ENCODE measurements around the gene PEX14. TPM values are rescaled to one million over a fixed set of nuclear protein-coding genes. Genes with fewer than 3 reads are reported as not detected.

Gene PEX14
- polyA plus RNA-seq, 2 donors: 15.4 to 15.7 TPM

DNA sequence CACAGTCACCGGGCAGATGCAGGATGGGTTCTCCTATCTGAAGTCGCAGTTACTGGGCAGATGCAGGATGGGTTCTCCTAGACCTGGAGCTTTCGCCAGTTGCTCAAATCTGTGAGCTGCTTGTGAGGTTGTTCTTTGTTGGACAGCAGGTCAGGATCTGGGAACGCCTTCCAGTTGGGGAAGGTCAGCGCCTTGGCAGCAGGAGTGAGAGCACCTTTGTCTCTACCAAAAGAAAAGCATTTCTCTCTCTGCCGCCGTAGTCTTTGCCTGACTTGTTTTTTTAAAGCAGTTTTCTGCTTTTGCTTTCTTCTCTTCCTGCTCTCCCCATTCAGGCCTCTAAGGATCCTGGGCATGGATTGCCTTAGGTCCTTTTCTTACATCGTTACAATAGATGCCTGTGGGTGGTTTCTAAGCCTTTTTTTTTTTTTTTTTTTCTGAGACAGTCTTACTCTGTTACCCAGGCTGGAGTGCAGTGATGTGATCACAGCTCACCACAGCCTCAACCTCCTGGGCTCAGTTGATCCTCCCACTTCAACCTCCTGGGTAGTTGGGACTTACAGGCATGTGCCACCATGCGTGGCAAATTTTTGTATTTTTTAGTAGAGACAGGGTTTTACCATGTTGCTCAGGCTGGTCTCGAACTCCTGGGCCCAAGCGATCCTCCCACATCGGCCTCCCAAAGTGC is 15.7 kb downstream of the PEX14 start:
- Histone ChIP-seq H3K4me3 (ENCODE audit: low read depth in 1 of 2, low read length in 2 of 2) (no peak overlapping the region), H3K36me3 (ENCODE audit: control insufficient read depth in 2 of 2, insufficient read depth in 2 of 2, low read length in 1 of 2) (no peaks in the 10 kb centered on the region), H3K9me3 (ENCODE audit: control insufficient read depth in 2 of 2, insufficient read depth in 1 of 2, low read depth in 1 of 2, low read length in 1 of 2) (no peaks in the 10 kb centered on the region), H3K27me3 (ENCODE audit: control insufficient read depth in 1 of 2, insufficient read depth in 2 of 2, low read length in 2 of 2) (no peaks in the 10 kb centered on the region), H3K4me1 (ENCODE audit: control insufficient read depth in 2 of 2, insufficient read depth in 2 of 2, low read length in 1 of 2) (peaks cover 0 to 3% of the 10 kb centered on the region in 2 donors), H3K27ac (ENCODE audit: low read depth in 2 of 2, low read length in 1 of 2) (no peak overlapping the region)
- 78 to 83% methylated on average over 12 of the region's 12 CpGs for WGBS, 2 donors

DNA sequence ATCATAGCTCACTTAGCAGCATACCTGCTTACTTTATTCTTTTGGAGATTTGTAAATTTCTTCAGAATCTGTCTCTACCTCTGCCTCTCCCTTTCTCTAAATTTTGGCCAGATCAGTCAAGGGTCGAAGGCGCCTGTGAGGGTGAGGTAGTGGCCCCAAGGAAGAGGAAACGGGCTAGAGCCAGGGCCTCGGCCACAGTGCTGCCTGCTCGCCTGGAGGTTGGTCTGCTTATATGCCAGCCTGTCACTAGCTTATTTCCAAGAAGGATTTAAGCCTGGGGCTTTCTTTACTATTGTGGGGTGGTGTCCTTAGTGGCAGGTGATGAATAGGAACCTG is 19.6 kb downstream of the PEX14 start:
- Histone ChIP-seq H3K4me1 (ENCODE audit: control insufficient read depth in 2 of 2, insufficient read depth in 2 of 2, low read length in 1 of 2) (peaks cover 3 to 5% of the 10 kb centered on the region in 2 donors), H3K9me3 (ENCODE audit: control insufficient read depth in 2 of 2, insufficient read depth in 1 of 2, low read depth in 1 of 2, low read length in 1 of 2) (no peaks in the 10 kb centered on the region), H3K27ac (ENCODE audit: low read depth in 2 of 2, low read length in 1 of 2) (peak overlapping the region in 1 of 2 donors; percentile 42), H3K4me3 (ENCODE audit: low read depth in 1 of 2, low read length in 2 of 2) (no peak overlapping the region), H3K36me3 (ENCODE audit: control insufficient read depth in 2 of 2, insufficient read depth in 2 of 2, low read length in 1 of 2) (peaks cover 0 to 3% of the 10 kb centered on the region in 2 donors), H3K27me3 (ENCODE audit: control insufficient read depth in 1 of 2, insufficient read depth in 2 of 2, low read length in 2 of 2) (no peaks in the 10 kb centered on the region)
- WGBS, 2 donors: 66 to 73% methylated on average over 5 of the region's 5 CpGs

DNA sequence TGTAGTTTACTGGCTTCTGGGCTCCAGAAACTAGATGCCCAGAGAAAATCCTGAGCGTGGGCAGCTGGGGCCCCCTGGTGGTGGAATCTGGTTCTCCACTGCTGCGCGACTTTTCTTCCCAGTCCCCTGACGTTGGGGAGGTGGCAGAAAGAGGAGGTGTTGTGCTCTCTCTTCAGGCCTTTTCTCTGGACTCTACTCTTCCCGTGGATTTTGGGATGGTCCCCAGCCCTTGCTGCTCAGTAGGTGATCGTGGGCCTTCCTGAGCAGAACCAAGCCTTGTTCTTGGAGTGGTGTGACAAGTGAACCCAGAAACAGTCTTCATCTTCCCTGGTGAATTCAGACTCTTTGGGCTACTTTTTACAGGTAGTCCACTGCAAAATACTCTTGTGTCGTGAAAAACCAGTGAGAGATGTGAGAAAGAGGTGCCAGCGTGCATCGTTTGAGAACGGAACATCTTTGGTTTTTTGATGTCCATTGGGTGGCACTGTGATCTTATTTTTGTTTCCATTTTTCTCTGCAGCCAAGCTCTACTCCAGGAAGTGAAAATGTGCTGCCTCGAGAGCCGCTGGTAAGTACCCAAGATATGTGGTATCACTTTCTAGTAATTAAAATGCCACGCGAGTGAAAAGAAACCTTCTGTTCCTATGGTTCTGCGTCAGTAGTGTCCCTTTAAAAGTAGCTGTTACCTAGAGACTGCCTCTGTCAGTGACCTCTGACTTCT is 20.2 kb downstream of the PEX14 start:
- peak overlapping the region in 1 of 2 donors; percentile 20 for H3K4me3 ChIP-seq (ENCODE audit: low read depth in 1 of 2, low read length in 2 of 2)
- 2 to 3% methylated on average over 15 of the region's 15 CpGs for WGBS, 2 donors

DNA sequence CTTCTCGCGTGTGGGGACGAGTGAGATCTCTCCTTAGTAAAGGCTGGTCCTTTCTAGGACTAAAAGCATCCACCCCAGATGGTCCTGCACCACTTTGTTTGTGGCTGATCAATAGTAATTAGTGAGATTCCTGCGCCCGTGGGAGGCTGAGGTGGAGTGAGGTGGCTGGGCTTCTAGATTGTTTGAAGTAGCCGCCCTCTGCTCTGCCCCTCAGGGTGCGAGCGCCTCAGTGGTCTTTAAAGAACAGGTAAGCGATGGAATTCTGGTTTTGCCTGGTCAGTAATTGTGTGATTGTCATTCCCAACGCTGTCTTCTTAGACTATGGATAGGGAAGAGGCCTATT is 20.7 kb downstream of the PEX14 start:
- H3K4me1 ChIP-seq (ENCODE audit: control insufficient read depth in 2 of 2, insufficient read depth in 2 of 2, low read length in 1 of 2): peaks cover 3 to 5% of the 10 kb centered on the region in 2 donors
- no peak overlapping the region for H3K4me3 ChIP-seq (ENCODE audit: low read depth in 1 of 2, low read length in 2 of 2)
- peak overlapping the region; percentile 94 to 96 for H3K27ac ChIP-seq (ENCODE audit: low read depth in 2 of 2, low read length in 1 of 2)
- H3K9me3 ChIP-seq (ENCODE audit: control insufficient read depth in 2 of 2, insufficient read depth in 1 of 2, low read depth in 1 of 2, low read length in 1 of 2): no peaks in the 10 kb centered on the region
- H3K27me3 ChIP-seq (ENCODE audit: control insufficient read depth in 1 of 2, insufficient read depth in 2 of 2, low read length in 2 of 2): no peaks in the 10 kb centered on the region
- 45 to 53% methylated on average over 10 of the region's 10 CpGs for WGBS, 2 donors
- H3K36me3 ChIP-seq (ENCODE audit: control insufficient read depth in 2 of 2, insufficient read depth in 2 of 2, low read length in 1 of 2): peaks cover 0 to 3% of the 10 kb centered on the region in 2 donors

More for the DNA sequence above, 20.2 kb downstream of the PEX14 start:
- Histone ChIP-seq H3K36me3 (ENCODE audit: control insufficient read depth in 2 of 2, insufficient read depth in 2 of 2, low read length in 1 of 2) (peaks cover 0 to 3% of the 10 kb centered on the region in 2 donors), H3K27me3 (ENCODE audit: control insufficient read depth in 1 of 2, insufficient read depth in 2 of 2, low read length in 2 of 2) (no peaks in the 10 kb centered on the region), H3K9me3 (ENCODE audit: control insufficient read depth in 2 of 2, insufficient read depth in 1 of 2, low read depth in 1 of 2, low read length in 1 of 2) (no peaks in the 10 kb centered on the region), H3K27ac (ENCODE audit: low read depth in 2 of 2, low read length in 1 of 2) (peak overlapping the region; percentile 94 to 96), H3K4me1 (ENCODE audit: control insufficient read depth in 2 of 2, insufficient read depth in 2 of 2, low read length in 1 of 2) (peaks cover 3 to 5% of the 10 kb centered on the region in 2 donors)

DNA sequence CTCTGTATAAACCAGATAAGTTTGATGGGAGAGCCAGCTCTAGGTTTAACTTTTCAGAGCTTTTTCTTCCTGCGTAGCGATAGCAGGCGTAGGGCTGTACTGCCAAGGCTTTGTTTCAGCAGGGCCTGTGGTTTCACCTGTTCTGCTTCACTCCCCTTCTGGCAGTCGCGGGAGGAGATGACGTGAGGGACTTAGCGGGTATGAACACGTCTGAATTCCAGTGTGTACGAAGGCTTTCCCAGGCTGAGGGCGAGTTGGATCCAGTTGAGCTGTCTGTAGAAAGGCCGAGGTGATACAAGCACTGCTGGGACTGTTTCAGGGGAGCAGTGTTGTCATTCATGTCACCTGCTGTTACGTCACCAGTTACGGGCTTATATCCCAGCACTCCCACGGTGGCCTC is 21.2 kb downstream of the PEX14 start:
- peaks cover 0 to 3% of the 10 kb centered on the region in 2 donors for H3K36me3 ChIP-seq (ENCODE audit: control insufficient read depth in 2 of 2, insufficient read depth in 2 of 2, low read length in 1 of 2)
- H3K27ac ChIP-seq (ENCODE audit: low read depth in 2 of 2, low read length in 1 of 2): peak overlapping the region; percentile 96 to 97

DNA sequence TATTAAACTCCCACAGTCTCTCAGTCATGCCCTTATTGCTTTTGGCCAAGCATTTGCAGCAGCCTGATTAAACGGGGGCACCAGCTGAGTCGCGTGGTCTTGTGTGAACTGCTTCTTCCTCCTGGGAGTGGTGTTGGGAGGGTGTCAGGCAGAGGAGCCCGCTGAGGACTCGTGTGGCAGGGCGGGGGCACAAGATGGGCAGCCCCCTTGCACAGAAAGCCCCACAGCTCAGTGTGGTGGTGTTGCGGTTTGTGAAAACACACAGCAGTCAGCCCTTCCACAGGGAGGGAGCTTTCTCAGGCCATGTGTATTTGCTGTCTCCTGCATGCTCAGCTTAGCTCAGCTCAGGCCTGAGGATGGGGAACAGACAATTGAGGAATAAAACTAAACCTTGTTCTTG is 22.4 kb downstream of the PEX14 start:
- Histone ChIP-seq H3K4me3 (ENCODE audit: low read depth in 1 of 2, low read length in 2 of 2) (no peak overlapping the region), H3K36me3 (ENCODE audit: control insufficient read depth in 2 of 2, insufficient read depth in 2 of 2, low read length in 1 of 2) (peaks cover 0 to 3% of the 10 kb centered on the region in 2 donors), H3K9me3 (ENCODE audit: control insufficient read depth in 2 of 2, insufficient read depth in 1 of 2, low read depth in 1 of 2, low read length in 1 of 2) (no peaks in the 10 kb centered on the region), H3K27me3 (ENCODE audit: control insufficient read depth in 1 of 2, insufficient read depth in 2 of 2, low read length in 2 of 2) (no peaks in the 10 kb centered on the region), H3K4me1 (ENCODE audit: control insufficient read depth in 2 of 2, insufficient read depth in 2 of 2, low read length in 1 of 2) (peaks cover 3 to 5% of the 10 kb centered on the region in 2 donors), H3K27ac (ENCODE audit: low read depth in 2 of 2, low read length in 1 of 2) (no peak overlapping the region)
- WGBS, 2 donors: 80 to 83% methylated on average over 7 of the region's 7 CpGs

More for the DNA sequence above, 21.2 kb downstream of the PEX14 start:
- Histone ChIP-seq H3K4me1 (ENCODE audit: control insufficient read depth in 2 of 2, insufficient read depth in 2 of 2, low read length in 1 of 2) (peaks cover 3 to 5% of the 10 kb centered on the region in 2 donors), H3K27me3 (ENCODE audit: control insufficient read depth in 1 of 2, insufficient read depth in 2 of 2, low read length in 2 of 2) (no peaks in the 10 kb centered on the region), H3K4me3 (ENCODE audit: low read depth in 1 of 2, low read length in 2 of 2) (no peak overlapping the region), H3K9me3 (ENCODE audit: control insufficient read depth in 2 of 2, insufficient read depth in 1 of 2, low read depth in 1 of 2, low read length in 1 of 2) (no peaks in the 10 kb centered on the region)
- WGBS, 2 donors: 52 to 70% methylated on average over 14 of the region's 14 CpGs

DNA sequence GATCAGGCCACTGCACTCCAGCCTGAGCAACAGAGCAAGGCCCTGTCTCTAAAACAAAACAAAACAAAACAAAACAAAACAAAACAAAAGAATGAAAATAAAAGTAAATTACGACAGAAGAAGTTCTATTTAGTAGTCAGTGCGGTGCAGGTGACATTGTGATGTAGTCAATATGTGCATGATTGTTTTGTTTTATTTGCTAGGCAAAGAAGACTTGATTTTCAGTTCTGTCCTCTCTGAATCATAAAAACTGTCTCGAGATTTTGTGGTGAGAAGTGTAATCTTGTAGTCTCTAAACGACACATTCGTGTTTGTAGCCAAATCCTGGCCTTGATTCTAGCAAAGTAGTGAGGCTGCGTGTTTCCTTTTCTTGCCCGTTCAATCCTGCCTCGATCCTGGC is 23.5 kb downstream of the PEX14 start:
- H3K27me3 ChIP-seq (ENCODE audit: control insufficient read depth in 1 of 2, insufficient read depth in 2 of 2, low read length in 2 of 2): no peaks in the 10 kb centered on the region
- peaks cover 0 to 3% of the 10 kb centered on the region in 2 donors for H3K36me3 ChIP-seq (ENCODE audit: control insufficient read depth in 2 of 2, insufficient read depth in 2 of 2, low read length in 1 of 2)
- no peak overlapping the region for H3K4me3 ChIP-seq (ENCODE audit: low read depth in 1 of 2, low read length in 2 of 2)
- peaks cover 3 to 5% of the 10 kb centered on the region in 2 donors for H3K4me1 ChIP-seq (ENCODE audit: control insufficient read depth in 2 of 2, insufficient read depth in 2 of 2, low read length in 1 of 2)
- no peaks in the 10 kb centered on the region for H3K9me3 ChIP-seq (ENCODE audit: control insufficient read depth in 2 of 2, insufficient read depth in 1 of 2, low read depth in 1 of 2, low read length in 1 of 2)
- H3K27ac ChIP-seq (ENCODE audit: low read depth in 2 of 2, low read length in 1 of 2): no peak overlapping the region
- WGBS, 2 donors: 74 to 80% methylated on average over 8 of the region's 8 CpGs

DNA sequence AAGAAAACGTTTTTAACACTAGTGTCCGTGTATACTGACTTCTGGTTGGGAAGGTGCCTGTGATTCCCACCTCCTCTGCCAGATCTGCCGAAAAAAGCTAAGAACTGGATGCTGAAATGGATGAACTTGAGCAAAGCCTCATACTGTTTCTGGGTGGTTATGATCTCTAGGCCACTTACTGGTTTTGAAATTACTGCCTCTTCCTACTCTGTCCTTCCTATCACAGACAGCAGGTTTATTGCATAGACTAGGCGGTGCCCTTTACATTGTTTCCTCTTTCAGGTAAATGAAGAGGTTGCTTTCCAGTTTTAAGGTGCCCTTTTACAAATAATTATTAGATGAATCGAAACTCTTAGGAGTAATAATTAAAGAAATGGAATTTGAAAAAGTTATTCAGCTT is 27.5 kb downstream of the PEX14 start:
- H3K9me3 ChIP-seq (ENCODE audit: control insufficient read depth in 2 of 2, insufficient read depth in 1 of 2, low read depth in 1 of 2, low read length in 1 of 2): no peaks in the 10 kb centered on the region
- H3K4me1 ChIP-seq (ENCODE audit: control insufficient read depth in 2 of 2, insufficient read depth in 2 of 2, low read length in 1 of 2): no peaks in the 10 kb centered on the region
- H3K36me3 ChIP-seq (ENCODE audit: control insufficient read depth in 2 of 2, insufficient read depth in 2 of 2, low read length in 1 of 2): peaks cover 0 to 3% of the 10 kb centered on the region in 2 donors
- 80 to 82% methylated on average over 5 of the region's 5 CpGs for WGBS, 2 donors
- H3K27ac ChIP-seq (ENCODE audit: low read depth in 2 of 2, low read length in 1 of 2): no peak overlapping the region
- no peaks in the 10 kb centered on the region for H3K27me3 ChIP-seq (ENCODE audit: control insufficient read depth in 1 of 2, insufficient read depth in 2 of 2, low read length in 2 of 2)
- H3K4me3 ChIP-seq (ENCODE audit: low read depth in 1 of 2, low read length in 2 of 2): no peak overlapping the region

DNA sequence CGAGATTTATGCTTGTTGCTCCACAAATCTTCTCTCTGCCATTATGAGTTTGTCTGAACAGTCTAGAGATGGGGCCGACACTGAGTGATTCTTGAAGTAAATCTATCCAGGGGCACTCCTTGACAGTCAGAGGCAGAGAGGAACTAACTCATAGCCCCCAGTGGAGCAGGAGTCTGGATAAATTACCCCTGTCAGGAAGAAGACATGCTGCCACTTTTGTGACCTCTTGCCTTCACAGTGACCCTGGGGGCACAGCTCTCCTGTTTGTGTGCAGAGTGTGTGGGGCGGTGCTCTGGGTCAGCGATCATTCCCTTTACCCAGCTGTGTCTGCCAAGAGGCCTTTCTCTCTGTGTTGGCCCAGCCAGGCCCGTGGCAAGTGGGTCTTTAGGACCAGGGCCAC is 29.5 kb downstream of the PEX14 start:
- Histone ChIP-seq H3K9me3 (ENCODE audit: control insufficient read depth in 2 of 2, insufficient read depth in 1 of 2, low read depth in 1 of 2, low read length in 1 of 2) (no peaks in the 10 kb centered on the region), H3K27me3 (ENCODE audit: control insufficient read depth in 1 of 2, insufficient read depth in 2 of 2, low read length in 2 of 2) (no peaks in the 10 kb centered on the region), H3K4me3 (ENCODE audit: low read depth in 1 of 2, low read length in 2 of 2) (no peak overlapping the region), H3K4me1 (ENCODE audit: control insufficient read depth in 2 of 2, insufficient read depth in 2 of 2, low read length in 1 of 2) (peaks cover 4 to 6% of the 10 kb centered on the region in 2 donors), H3K36me3 (ENCODE audit: control insufficient read depth in 2 of 2, insufficient read depth in 2 of 2, low read length in 1 of 2) (no peaks in the 10 kb centered on the region), H3K27ac (ENCODE audit: low read depth in 2 of 2, low read length in 1 of 2) (no peak overlapping the region)
- WGBS, 2 donors: 63 to 70% methylated on average over 5 of the region's 5 CpGs
